Measurements from ENCODE around the gene KCTD21.
A peak's percentile ranks its signal among the peaks of the same experiment; 100 is the strongest.
"Not testable (repeated sequence)": the region's sequence is repeated elsewhere in the genome, so short reads cannot be mapped to it uniquely, and the experiment has no call there.

KCTD21 gene

DNA sequence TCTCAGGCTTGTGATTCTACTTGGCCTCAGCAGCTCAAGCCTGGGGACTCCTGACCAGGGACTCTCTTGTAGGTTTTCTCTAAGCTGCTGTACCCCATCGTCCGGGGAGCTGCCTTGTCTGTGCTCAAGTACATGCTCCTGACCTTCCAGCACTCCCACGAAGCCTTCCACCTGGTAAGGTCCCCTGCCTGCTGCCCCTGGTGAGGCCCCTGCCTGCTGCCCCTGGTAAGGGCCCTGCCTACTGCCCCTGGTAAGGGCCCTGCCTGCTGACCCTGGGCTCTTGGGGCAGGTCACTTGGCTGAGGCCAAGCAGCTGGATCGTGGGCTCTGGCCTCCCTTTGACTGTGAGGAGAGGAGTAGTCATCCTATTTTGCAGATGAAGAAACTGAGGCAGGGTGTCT is 11.6 kb upstream of the KCTD21 start:
- no peak for DNase-seq

DNA sequence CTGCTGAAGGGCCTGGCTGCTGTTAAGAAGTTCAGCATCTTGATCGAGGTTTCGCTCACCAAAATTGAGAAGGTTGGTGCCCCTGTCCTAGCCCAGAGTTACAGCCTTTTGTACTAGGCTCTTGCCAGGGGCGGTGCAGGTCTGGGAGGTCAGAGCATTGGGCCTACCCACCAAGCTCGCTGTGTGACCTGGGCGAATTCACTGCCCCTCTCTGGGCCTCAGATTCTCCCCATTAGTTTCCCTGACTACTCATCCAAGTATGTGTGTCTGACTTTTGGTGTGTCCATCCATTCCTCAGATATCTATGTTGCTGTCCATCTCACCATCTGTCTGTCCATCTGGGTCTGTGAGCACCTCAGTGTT is 11.2 kb upstream of the KCTD21 start:
- no peak for DNase-seq

DNA sequence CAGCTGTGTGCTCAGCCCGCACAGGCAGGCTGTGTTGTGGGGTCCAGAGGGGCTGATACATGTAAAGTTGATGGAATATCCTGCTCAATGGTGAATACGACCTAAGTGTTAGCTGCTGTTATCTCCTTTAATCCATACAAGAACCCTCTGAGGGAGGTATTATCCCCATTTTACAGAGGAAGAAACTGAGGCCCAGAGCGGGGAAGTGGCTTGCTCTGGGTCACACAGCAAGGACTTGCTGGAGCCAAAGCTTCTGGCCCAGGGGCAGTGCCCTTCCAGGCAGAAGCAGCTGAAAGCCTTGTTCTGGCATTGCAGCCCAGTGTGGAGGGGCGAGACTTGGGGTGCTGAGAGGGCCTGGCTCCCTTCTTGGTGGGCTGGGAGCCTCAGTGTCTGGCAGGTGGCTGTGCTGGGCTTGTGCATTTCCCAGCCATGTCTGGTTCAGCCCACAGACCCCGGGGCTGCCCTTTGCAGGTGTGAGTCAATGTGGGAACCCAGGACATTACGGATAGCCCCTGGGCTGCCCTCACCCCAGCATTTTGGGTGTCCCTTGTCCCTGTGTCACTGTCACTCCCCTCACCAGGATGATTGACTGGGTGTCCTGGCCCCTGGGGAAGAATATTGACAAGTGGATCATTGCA is 10.7 kb upstream of the KCTD21 start:
- DNase-seq = no peak

DNA sequence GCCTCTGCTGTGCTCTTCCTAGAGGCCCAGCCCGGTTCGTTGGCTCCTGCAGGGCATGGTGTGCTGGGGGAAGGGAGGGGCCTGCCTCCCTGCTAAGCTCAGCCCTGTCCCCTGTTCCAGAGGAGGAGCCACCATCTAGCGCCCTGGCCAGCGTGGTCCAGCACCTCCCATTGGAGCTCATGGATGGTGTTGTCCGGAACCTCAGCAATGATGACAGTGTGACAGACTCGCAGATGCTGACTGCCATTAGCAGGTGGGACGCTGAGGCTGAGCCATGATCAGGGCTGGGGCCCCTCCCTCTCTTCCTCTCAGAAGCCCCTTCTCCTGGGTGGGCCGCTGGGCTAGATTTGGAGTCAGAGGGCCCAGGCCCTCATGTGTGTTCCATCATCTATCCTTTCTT is 9.4 kb upstream of the KCTD21 start:
- no peak for DNase-seq

DNA sequence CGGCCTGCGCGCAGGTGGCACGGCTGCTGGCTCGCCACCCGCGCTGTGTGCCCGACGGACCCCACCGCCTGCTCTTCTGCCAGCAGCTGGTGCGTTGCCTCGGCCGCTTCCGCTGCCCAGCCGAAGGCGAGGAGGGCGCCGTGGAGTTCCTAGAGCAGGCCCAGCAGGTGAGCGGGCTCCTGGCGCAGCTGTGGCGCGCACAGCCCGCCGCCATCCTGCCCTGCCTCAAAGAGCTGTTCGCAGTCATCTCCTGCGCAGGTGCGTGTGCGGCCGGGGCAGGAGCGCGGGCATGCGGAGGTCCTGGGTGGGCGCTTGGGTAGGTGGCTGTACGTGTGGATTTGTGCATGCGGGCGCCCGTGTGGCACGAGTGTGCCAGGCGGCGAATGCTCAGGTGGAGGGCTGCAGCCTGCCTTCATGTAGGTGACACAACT is 8.2 kb upstream of the KCTD21 start:
- no peak for DNase-seq

DNA sequence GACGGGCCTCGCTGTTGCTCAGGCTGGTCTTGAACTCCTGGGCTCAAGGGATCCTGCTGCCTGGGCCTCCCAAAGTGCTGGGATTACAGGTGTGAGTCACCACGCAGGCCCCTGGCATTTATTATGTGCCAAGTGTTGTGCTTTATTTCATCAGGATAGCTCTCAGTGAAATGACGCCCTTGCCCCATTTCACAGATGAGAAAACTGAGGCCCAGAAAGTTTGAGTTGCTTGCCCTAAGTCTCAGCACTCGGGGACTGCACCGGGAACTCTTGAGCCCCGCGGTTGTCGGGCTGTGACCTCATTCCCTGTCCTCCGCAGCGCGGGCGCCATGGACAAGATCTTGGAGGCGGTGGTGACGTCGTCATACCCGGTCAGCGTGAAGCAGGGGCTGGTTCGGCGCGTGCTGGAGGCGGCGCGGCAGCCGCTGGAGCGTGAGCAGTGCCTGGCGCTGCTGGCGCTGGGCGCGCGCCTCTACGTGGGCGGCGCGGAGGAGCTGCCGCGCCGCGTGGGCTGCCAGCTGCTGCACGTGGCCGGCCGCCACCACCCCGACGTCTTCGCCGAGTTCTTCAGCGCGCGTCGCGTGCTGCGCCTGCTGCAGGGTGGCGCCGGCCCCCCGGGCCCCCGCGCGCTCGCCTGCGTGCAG is 7.6 kb upstream of the KCTD21 start:
- no peak for DNase-seq

DNA sequence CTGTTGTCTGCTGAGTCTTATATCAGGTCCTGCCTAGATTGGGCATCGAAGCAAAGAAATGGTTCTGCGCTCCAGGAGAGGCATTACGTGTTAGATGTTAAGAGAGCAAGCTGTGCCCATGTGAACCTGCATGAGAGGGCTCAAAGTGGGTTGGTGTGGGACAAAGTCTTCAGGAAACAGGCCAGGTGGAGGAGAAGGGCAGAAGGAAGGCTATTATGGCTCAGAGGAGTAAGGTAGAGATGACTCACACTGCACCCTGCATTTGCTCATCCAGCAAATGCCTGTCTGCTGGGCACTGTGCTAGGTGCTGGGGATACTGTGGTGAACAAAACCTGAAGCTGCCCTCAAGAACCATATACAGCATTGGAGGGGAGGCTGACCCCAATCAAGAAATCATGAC is 6.1 kb upstream of the KCTD21 start:
- no peak for DNase-seq

DNA sequence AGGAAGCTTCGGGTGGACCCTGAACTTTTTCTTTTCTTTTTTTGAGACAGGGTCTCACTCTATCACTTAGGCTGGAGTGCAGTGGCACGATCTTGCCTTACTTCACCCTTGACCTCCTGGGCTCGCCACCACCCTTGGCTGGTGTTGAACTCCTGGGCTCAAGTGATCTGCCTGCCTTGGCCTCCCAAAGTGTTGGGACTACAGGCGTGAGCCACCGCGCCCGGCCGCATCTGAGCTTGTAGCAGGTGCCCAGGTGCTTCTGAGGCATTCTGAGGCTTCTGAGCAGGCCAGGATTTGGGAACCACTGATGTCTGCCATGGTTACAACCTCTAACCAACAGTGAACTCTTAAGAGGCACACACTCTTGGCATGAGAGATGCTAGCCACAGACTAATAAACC is 5.4 kb upstream of the KCTD21 start:
- no peak for DNase-seq

DNA sequence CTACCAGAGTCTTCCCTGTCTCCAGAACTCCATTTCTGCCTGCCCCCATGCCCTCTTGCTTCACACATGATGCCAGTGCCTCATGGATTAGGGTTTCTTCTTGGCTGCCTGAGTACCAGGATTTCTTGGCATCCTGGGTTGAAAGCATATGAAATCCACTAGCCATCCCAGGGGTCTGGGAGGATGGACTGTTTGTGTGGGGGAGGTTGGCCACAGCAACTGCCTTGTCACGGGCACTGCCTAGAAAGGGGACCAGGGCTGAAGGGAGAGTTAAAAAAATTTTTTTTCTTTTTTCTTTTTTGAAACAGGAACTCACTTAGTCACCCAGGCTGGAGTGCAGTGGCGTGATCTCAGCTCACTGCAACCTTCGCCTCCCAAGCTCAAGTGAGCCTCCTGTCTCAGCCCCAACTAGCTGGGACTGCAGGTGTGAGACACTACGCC is 4.5 kb upstream of the KCTD21 start:
- peak in 1 of 2 donors; percentile 71 for DNase-seq

DNA sequence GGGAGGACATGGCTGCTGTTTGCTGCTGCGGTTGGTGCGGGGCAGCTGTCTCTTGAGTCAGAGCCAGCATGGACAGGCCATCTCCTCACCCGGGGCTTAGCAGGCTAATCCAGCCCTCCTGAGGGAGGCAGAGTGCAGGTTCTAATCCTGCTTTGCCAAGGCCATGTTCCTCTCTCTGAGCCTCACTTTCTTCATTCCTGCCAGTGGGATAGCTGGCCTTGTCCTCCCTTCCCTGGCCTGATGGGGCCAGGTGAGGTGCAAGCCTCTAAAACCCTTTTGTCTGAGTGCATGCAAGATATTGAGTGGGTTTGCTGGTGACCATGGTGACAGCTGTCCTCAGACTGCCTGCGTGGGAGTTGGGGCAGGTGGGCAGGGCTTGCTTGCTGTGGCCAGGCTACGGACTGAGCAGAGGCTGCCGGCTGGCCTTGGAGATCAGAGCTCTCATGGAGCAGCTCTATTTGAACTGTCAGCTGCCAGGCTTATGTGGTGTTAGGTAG is 3.8 kb upstream of the KCTD21 start:
- DNase-seq = no peak

DNA sequence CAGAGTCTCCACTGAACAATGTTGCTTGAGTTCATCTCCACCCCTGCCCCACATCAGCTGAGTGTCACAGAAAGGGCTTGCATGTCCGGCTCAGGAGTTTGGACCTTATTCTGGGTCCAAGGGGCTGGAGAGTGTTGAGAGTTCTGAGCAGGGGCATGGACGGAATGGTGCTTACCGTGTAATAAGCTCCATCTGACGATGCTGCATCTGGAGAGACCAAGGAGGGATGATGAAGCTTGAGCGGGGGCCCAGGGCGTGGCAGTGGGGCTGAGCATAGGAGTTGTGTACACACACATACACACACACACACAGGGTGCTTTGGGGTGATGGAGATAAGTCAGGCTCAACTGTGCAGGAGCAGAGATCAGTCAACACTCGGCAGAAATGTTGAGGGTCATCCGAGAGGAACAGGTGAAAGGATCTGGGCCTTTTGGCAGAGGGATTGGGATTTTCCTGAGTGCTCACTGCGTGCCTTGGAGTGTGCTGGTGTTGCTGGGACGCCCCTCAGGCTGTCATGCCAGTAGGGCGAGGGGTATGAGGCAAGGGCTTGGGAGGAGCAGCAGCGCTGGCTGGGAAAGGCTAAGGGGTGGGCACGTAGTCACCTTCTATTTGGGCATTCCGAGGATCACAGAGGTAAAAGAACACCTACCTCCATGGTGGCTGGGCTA is 2.6 kb upstream of the KCTD21 start:
- DNase-seq = no peak

DNA sequence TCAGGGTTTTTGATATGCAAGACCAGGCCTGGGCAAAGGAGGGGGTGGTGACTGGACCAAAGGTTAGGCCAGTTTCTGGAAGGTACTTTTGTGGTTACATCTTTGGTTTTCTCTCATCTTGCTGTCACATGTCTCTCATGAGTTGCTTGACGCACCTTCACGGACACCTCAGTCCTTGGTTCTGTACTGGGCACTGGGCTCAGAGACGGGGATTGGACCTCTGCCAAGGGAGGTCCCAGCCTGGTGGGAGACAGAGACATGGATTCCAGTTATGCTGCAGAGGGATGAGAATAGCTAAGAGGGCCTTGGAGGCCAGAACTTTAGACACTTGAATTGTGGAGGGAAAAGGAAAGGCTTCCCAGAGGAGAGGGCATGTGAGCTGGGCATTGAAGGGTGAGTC is 1.9 kb upstream of the KCTD21 start:
- no peak for DNase-seq

DNA sequence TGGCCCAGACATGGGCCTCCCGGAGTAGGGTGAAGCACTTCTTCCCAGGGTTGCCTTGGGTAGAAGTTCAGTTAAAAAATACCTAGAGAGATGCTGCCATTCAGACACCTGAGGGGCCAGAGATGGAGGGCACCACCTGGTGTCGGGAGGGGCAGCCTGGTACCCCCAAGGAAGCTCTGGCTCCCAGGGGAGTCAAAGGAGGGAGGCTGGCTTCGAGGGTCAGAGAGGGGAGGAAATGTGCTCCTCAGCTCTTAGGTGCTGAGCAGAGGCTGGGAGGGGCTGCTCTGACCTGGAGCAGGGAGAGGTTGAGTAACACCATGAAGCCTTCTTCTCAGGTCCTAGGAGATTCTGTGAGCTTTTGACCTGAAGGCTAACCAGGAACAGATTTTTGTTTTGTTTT is 1.4 kb upstream of the KCTD21 start:
- DNase-seq = no peak

DNA sequence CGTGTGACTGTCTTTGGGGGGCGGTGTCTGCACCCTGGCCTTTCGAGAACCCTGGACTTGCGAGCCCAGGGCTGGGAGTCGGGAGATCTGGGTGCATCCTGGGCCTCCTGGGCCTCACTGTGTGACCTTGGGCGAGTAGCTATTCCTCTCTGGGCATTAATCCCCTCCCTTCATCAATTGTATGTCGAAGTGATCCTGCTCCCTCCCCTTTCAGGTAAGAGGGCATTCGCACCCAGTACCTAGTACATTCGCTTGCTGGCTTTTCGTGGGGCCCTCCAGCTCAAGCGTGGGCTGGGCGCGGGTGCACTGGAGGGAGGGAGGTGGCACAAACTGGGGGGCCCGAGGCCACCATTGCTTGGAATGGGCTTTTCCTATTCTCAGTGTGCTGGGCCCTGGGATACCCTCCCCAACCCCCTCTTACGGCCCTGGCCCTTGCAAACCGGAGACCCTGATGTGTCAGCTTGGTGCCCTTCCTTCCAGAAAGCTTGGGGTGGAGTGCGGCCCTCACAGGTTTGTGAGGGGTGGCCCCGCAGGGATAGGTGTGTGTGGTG is 823 bp upstream of the KCTD21 start:
- DNase-seq = no peak

DNA sequence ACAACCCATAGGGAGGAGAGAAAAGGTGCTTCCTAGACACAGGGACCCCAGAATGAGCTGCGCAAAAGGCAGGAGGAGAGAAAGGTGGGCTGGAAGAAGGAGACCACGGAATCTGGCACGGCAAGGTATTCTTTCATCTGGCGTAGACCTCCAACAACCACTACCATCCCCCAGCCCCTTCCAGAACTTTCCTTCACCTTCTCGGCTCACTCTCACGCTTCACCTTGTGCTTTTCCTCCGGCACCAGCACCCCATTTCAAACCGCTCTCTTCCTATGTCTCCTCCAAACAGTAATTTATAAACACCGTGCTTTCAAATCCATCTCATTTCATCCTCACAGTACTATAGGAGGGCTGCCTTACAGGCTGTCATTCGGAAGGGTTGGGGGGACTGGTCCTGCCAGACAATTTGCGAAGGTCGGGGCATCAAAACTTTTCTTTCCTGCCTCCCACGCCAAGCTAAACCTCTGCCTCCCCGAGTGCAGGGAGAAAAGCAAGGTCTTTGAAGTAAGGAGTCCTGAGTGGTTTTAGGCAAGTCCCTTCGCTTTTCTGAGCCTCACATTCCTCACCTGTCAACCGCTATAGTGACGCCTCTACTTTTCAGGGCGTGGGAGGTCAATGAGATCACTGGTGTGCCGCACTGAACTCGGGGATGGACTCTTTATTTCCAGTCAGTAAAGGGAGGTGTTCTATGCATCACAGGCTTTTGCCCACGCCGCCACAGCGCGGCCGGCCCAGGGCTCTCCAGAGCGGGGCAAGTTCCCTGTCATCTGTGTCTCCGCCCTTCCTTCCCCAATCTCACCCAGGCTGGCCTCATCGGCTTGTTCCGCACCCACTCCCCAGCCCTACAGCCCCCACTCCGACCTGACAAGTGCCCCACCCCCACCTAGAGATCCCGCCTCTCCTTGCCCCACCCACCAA is 800 bp downstream of the KCTD21 start:
- peak; percentile 89 to 96 for DNase-seq

DNA sequence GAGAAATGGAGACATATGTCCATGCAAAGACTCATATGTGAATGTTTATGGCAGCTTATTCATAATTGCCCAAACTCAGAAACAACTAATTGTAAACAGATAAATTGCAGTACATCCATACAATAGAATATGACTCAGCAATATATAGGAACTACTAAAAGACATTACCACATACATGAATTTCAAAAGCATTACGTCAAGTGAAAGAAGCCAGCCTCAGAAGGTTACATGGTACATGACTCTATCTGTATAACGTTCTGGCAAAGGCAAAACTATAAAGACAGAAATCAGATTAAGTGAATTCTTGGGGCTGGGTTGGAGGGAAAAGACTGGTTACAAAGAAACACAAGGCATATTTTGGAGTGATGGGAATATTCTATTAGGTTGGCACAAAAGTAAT is 7.2 kb downstream of the KCTD21 start:
- no peak for DNase-seq

DNA sequence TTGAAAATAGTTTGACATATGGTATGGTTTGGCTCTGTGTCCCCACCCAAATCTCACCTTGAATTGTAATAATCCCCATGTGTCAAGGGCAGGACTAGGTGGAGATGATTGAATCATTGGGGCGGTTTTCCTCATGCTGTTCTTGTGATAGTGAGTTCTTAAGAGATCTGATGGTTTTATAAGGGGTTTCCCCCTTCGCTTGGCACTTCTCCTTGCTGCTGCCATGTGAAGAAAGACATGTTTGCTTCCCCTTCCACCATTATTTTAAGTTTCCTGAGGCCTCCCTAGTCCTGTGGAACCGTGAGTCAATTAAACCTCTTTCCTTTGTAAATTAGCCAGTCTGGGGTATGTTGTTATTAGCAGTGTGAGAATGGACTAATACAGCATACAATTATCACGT is 7.7 kb downstream of the KCTD21 start:
- DNase-seq = no peak

DNA sequence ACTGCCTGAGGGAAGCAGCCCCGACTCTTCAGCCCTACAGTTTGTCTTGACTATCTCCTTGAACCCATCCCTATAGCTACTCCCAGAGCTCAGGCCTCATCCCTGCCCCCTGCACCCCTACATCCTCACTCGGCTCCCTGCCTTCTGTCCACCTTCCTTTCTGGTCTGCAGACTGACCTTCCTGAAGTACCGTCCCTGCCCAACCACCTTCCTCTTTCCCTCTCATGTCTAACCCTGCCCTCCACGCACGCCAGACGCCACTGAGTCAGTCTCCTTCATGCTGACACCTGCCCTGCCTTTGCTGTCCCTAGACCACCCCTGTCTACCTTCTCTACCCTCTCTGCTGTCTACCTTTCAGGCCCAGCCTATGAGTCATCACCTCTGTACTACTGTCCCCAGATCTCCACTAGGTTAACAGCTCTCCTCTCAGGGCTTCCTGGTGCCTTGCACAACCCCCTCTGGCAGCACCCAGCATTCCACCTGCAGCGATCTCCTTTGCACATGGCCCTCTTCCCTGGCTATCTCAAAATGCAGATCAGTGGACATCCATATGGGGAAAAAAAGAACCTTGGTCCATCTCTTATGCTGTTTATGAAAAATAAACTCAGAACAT is 8.9 kb downstream of the KCTD21 start:
- DNase-seq = no peak

DNA sequence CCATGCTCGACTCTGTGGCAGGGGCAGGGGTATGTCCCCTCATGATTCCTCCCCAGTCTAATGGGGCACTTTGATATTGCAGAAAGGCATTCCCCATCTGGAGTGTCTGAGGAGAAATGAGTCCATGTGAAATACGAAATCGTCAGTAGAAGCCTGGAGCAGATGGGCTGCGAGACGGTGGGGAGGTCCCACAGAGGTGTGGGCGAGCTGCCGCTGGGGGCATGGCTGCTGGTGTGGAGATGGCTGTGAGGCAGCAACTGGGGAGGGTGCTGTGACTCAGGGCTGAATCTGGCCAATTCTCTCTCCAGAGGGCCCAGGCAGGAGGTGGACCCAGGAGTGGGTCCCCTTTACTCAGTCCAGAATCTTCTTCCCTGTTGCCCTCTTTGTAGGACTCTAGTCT is 11.2 kb downstream of the KCTD21 start:
- DNase-seq = no peak

DNA sequence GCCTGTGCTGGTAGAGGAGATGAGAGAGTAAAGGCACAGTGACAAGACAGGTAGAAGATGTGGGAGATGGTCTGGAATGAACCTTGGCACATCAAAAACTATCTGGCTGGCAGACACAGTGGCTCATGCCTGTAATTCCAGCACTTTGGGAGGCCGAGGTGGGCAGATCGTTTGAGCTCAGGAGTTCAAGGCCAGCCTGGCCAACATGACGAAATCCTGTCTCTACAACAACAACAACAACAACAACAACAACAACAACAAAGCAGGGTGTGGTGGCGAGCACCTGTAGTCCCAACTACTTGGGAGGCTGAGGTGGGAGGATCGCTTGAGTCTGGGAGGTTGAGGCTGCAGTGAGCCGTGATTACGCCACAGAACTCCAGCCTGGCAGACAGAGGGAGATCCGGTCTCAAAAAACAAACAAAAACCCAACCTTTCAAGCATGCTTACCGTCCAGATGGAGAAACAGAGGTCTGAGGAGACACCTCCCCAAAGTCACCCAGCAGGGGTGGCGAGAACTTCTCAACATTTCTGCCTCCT is 11.8 kb downstream of the KCTD21 start:
- no peak for DNase-seq

DNA sequence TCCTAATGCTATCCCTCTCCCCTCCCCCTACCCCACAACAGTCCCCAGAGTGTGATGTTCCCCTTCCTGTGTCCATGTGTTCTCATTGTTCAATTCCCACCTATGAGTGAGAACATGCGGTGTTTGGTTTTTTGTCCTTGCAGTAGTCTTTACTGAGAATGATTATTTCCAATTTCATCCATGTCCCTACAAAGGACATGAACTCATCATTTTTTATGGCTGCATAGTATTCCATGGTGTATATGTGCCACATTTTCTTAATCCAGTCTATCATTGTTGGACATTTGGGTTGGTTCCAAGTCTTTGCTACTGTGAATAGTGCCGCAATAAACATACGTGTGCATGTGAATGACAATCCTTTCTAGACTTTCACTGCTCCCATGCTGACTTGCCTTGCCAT is 12.6 kb downstream of the KCTD21 start:
- DNase-seq = not testable (repeated sequence)

DNA sequence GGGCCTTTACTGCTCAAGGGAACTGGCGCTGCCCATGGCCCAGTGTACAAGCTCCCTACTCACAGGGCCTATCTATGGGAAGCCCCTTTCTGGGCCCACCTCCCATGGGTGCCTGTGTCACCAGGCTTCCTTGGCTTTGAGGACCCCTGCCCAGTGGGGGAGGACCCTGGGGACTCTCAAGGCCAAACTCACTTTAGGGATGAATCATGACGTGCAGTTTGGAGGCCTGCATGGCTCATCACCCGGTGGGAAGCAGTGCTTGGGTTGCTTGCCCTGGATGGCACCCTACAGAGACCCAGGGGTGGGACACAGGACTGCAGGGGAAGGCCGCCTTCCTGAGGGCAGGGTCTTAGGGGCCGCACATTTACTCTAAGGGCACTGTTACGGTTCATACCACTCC is 16.5 kb downstream of the KCTD21 start:
- no peak for DNase-seq

All from bone marrow (tissue), 2 donors.